ENCODE data around the gene TNFAIP8L1.

DNA sequence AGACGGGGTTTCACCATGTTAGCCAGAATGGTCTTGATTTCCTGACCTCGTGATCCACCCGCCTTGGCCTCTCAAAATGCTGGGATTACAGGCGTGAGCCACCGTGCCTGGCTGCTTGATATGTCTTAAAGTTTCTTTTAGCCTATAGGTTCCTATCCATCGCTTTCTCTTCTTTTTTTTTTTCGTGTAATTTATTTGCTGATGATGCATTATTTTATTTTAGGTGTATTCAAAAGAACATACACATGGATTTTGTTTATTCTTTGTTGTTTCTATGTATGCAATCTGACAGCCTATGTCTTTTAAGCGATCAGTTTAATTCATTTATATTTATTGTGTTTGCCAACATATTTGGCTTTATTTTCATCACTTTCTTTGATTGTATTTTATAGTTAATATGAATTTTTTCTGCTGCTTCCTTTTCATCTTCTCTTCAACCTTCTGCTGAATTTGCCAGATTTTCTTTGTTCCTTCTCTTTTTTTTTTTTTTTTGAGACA is 26.0 kb upstream of the TNFAIP8L1 start:
- TF ChIP-seq, protein P1, sequence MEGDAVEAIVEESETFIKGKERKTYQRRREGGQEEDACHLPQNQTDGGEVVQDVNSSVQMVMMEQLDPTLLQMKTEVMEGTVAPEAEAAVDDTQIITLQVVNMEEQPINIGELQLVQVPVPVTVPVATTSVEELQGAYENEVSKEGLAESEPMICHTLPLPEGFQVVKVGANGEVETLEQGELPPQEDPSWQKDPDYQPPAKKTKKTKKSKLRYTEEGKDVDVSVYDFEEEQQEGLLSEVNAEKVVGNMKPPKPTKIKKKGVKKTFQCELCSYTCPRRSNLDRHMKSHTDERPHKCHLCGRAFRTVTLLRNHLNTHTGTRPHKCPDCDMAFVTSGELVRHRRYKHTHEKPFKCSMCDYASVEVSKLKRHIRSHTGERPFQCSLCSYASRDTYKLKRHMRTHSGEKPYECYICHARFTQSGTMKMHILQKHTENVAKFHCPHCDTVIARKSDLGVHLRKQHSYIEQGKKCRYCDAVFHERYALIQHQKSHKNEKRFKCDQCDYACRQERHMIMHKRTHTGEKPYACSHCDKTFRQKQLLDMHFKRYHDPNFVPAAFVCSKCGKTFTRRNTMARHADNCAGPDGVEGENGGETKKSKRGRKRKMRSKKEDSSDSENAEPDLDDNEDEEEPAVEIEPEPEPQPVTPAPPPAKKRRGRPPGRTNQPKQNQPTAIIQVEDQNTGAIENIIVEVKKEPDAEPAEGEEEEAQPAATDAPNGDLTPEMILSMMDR (IDR thresholded peaks at IDR 0.05): no peak
- TF ChIP-seq POLR2A (IDR thresholded peaks at IDR 0.05): no peak
